ENCODE results near the gene LRPAP1. TPM values are rescaled to one million over a fixed set of nuclear protein-coding genes. Genes with fewer than 3 reads are reported as not detected.

The LRPAP1 gene
- total RNA-seq, 1 donor from 2014 or later = 15.7 TPM

DNA sequence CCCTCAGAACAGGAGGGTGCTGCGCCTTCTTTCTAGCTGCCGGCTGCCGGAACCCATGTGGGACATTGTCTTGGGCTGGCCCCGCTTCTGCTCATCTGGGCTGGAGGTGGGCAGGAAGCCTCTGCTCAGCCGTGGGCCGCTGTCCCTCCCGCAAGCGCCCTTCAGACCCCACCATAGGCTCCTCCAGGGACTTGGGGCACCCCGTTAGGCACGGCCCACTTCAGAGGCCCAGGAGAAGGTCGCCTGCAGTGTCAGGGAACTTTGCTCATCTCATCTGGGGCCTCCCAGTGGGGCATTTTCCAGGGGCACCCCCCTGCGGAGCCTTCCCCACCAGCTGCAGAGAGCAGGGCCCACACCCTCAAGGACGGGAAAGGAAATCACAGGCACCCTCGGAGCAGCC is 36.2 kb downstream of the LRPAP1 start:
- no peak overlapping the region for H3K27ac ChIP-seq (ENCODE audit: low read depth, low read length)
- peaks cover 0 to 2% (median 0%) of the 10 kb centered on the region in 3 donors for H3K4me1 ChIP-seq (ENCODE audit: control insufficient read depth in 3 of 3, insufficient read depth in 3 of 3, low read length in 3 of 3)

DNA sequence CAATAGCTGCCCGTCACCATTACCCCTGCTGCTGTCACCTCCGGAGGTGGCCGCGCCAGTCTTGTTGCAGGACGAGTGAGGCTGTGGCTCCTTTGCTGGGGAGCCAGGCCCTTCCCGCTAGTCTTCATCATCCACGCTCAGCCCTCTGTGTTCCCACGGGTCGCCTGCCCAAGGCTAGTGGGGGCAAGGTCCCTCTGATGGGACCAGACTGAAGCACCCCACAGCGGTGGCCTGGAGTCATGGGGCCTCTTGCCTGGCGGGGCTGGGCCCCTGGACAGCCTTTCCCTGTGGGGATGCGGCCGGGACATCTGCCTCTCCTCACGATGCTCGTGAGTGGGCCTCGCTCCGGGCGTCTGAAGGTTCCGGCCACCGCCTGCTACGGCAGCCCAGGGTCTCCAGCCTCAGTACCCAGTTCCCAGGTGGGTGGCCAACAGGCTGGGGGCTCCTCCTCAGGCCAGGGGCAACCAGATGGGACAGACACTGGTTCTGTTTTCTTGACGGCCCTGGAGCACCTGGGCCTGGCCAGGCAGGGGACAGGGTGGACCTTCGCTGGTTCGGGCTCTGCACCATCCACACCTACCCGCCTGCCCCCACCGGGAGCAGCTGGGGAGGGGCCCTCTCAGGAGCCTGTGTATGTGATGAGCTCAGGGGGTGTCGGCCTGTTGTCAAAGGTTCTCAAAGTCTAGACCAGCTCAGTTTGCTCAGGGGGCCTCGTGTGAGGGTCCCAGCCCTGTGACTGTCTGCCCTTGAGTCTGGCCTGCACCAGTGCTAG is 36.8 kb downstream of the LRPAP1 start:
- no peak overlapping the region for H3K4me3 ChIP-seq (ENCODE audit: low read length in 3 of 3)
- no peak overlapping the region for H3K9ac ChIP-seq (ENCODE audit: low read depth in 1 of 3, low read length in 3 of 3)
- H3K27me3 ChIP-seq (ENCODE audit: control insufficient read depth in 3 of 3, insufficient read depth in 3 of 3, low read length in 3 of 3) = peaks cover 3 to 16% (median 4%) of the 10 kb centered on the region in 3 donors
- H3K9me3 ChIP-seq (ENCODE audit: control insufficient read depth in 3 of 3, low read length in 3 of 3) = no peaks in the 10 kb centered on the region
- no peaks in the 10 kb centered on the region for H3K4me1 ChIP-seq (ENCODE audit: control insufficient read depth in 3 of 3, insufficient read depth in 3 of 3, low read length in 3 of 3)
- H3K36me3 ChIP-seq (ENCODE audit: control insufficient read depth in 3 of 3, insufficient read depth in 3 of 3, low read length in 3 of 3) = peaks cover 9 to 28% (median 17%) of the 10 kb centered on the region in 3 donors
- H3K27ac ChIP-seq (ENCODE audit: low read depth, low read length) = no peak overlapping the region

More for the DNA sequence above, 36.2 kb downstream of the LRPAP1 start:
- peaks cover 3 to 16% (median 4%) of the 10 kb centered on the region in 3 donors for H3K27me3 ChIP-seq (ENCODE audit: control insufficient read depth in 3 of 3, insufficient read depth in 3 of 3, low read length in 3 of 3)
- H3K9me3 ChIP-seq (ENCODE audit: control insufficient read depth in 3 of 3, low read length in 3 of 3) = no peaks in the 10 kb centered on the region
- H3K4me3 ChIP-seq (ENCODE audit: low read length in 3 of 3) = no peak overlapping the region
- peaks cover 6 to 28% (median 11%) of the 10 kb centered on the region in 3 donors for H3K36me3 ChIP-seq (ENCODE audit: control insufficient read depth in 3 of 3, insufficient read depth in 3 of 3, low read length in 3 of 3)
- H3K9ac ChIP-seq (ENCODE audit: low read depth in 1 of 3, low read length in 3 of 3) = no peak overlapping the region

DNA sequence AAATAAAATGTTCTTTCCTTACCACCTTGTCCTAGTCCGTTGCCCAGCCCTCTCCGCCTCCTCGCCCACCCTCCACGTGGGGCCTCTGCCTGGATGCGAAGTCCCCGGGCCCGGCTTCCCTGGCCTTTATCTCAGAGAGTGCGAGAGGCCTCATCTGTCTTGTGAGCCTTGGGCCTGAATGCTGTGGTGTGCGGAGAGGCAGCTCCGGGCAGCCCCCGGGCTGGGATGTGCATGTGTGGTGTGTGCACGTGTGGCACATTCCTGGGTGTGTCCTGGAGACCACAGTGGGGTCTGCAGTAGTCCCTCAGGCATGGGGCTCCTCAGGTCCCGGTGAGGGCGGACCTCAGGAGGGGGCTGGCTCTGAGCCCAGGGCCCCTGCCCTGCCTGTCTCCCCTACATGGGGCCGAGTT is 37.8 kb downstream of the LRPAP1 start:
- no peak overlapping the region for H3K9ac ChIP-seq (ENCODE audit: low read depth in 1 of 3, low read length in 3 of 3)
- H3K4me1 ChIP-seq (ENCODE audit: control insufficient read depth in 3 of 3, insufficient read depth in 3 of 3, low read length in 3 of 3) = no peaks in the 10 kb centered on the region
- H3K4me3 ChIP-seq (ENCODE audit: low read length in 3 of 3) = no peak overlapping the region
- H3K9me3 ChIP-seq (ENCODE audit: control insufficient read depth in 3 of 3, low read length in 3 of 3) = no peaks in the 10 kb centered on the region
- no peak overlapping the region for H3K27ac ChIP-seq (ENCODE audit: low read depth, low read length)
- H3K27me3 ChIP-seq (ENCODE audit: control insufficient read depth in 3 of 3, insufficient read depth in 3 of 3, low read length in 3 of 3) = peaks cover 3 to 16% (median 4%) of the 10 kb centered on the region in 3 donors
- peaks cover 9 to 29% (median 19%) of the 10 kb centered on the region in 3 donors for H3K36me3 ChIP-seq (ENCODE audit: control insufficient read depth in 3 of 3, insufficient read depth in 3 of 3, low read length in 3 of 3)

DNA sequence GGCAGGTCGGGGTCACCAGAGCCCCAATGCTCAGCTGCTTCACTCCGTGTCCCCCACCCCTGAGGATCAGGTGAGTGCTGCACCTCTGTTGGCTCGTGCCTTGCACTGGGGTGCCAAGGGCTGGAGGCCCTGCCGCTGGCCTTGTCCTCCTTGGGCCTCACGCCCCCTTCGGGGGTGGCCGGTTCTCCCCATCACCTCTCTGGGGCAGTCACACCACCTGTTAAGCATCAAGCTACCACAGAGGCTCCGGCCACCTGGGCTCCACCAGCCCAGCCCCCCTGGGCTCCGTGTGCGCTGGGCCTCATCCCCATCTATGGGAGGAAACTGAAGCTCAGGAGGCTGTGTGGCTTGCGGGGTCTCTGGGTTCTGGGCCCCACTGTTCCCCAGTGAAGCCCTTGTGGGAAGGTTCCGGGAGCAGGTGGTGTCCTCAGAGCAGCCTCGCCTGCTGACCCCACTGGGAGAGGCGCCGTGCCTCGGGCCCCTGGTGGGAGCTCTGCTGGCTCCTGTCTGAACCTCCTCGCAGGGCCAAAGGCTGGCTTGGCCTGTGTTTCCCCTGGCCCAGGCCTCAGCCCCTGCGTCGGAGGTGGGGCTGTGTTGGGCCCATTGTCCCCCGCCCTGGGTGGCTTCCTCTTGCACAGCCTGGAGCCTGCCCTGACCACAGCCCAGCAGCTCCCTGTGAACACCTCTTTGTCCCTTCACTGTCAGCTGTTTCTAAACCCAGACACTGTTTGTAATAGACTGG is 38.3 kb downstream of the LRPAP1 start:
- Histone ChIP-seq H3K4me1 (ENCODE audit: control insufficient read depth in 3 of 3, insufficient read depth in 3 of 3, low read length in 3 of 3) (no peaks in the 10 kb centered on the region), H3K9me3 (ENCODE audit: control insufficient read depth in 3 of 3, low read length in 3 of 3) (no peaks in the 10 kb centered on the region), H3K27ac (ENCODE audit: low read depth, low read length) (no peak overlapping the region), H3K4me3 (ENCODE audit: low read length in 3 of 3) (no peak overlapping the region), H3K9ac (ENCODE audit: low read depth in 1 of 3, low read length in 3 of 3) (peak overlapping the region in 1 of 3 donors; percentile 3), H3K27me3 (ENCODE audit: control insufficient read depth in 3 of 3, insufficient read depth in 3 of 3, low read length in 3 of 3) (peaks cover 3 to 16% (median 4%) of the 10 kb centered on the region in 3 donors), H3K36me3 (ENCODE audit: control insufficient read depth in 3 of 3, insufficient read depth in 3 of 3, low read length in 3 of 3) (peaks cover 9 to 31% (median 19%) of the 10 kb centered on the region in 3 donors)

DNA sequence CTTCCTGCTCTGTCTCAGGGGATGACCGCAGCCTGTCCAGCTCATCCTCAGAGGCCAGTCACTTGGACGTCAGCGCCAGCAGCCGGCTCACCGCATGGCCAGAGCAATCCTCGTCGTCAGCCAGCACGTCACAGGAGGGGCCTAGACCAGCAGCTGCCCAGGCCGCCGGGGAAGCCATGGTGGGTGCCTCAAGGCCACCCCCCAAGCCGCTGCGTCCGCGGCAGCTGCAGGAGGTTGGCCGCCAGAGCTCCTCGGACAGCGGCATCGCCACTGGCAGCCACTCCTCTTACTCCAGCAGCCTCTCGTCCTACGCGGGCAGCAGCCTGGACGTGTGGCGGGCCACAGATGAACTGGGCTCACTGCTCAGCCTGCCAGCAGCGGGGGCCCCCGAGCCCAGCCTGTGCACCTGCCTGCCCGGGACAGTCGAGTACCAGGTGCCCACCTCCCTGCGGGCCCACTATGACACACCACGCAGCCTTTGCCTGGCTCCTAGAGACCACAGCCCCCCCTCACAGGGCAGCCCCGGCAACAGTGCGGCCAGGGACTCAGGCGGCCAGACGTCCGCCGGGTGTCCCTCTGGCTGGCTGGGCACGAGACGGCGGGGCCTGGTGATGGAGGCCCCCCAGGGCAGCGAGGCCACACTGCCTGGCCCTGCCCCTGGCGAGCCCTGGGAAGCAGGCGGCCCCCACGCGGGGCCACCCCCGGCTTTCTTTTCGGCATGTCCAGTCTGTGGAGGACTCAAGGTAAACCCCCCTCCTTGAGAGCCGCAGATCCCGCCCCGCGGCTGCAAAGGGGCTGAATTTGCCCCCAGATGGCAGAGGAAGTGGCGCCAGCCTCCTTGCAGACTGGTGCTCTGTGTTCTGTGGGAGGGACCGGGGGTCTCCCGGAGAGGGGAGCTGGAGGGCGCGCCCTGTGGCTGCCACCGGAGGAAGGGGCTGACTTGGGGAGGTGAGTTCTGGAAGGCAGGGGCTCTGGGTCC is 39.2 kb downstream of the LRPAP1 start:
- Histone ChIP-seq H3K4me1 (ENCODE audit: control insufficient read depth in 3 of 3, insufficient read depth in 3 of 3, low read length in 3 of 3) (peaks cover 0 to 4% (median 0%) of the 10 kb centered on the region in 3 donors), H3K27me3 (ENCODE audit: control insufficient read depth in 3 of 3, insufficient read depth in 3 of 3, low read length in 3 of 3) (peaks cover 3 to 16% (median 4%) of the 10 kb centered on the region in 3 donors), H3K27ac (ENCODE audit: low read depth, low read length) (no peak overlapping the region), H3K4me3 (ENCODE audit: low read length in 3 of 3) (no peak overlapping the region), H3K9ac (ENCODE audit: low read depth in 1 of 3, low read length in 3 of 3) (no peak overlapping the region), H3K36me3 (ENCODE audit: control insufficient read depth in 3 of 3, insufficient read depth in 3 of 3, low read length in 3 of 3) (peaks cover 9 to 38% (median 19%) of the 10 kb centered on the region in 3 donors), H3K9me3 (ENCODE audit: control insufficient read depth in 3 of 3, low read length in 3 of 3) (no peaks in the 10 kb centered on the region)

DNA sequence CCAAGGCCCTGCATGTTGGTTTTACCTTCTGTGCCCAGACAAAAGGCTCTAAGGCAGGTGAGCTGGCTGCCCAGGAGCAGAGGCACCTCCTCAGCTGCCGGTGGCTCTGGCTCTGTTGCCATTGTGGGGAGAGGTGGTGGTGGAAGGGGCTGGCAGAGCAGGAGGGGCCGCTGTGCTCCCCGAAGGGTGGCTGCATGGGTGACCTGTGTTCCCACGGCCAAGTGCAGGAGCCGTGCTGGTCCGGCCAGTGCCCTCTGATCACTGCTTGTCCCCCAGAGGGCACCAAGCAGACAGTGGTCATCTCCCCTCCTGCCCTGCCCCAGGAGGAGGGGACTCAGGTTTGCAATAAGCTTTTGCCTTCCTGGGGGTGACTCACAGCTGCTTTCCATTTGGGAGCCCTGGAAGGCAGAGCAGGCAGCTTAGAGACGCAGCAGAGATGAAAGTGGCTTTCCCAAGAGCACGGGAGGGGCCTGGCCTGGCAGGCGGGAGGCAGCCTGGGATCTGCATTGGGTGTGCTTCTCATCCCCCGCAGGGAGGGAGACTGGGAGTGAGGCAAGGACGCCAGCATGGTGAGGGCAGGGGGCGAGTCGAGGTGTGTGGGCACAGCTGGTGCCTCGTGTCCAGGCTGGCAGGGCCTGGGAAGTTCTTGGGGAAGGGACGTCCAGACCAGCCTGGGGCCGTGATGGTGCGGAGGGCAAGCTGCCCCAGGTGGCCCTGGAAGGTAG is 40.4 kb downstream of the LRPAP1 start:
- Histone ChIP-seq H3K9me3 (ENCODE audit: control insufficient read depth in 3 of 3, low read length in 3 of 3) (no peaks in the 10 kb centered on the region), H3K36me3 (ENCODE audit: control insufficient read depth in 3 of 3, insufficient read depth in 3 of 3, low read length in 3 of 3) (peaks cover 9 to 43% (median 23%) of the 10 kb centered on the region in 3 donors), H3K4me1 (ENCODE audit: control insufficient read depth in 3 of 3, insufficient read depth in 3 of 3, low read length in 3 of 3) (peaks cover 0 to 15% (median 9%) of the 10 kb centered on the region in 3 donors), H3K27me3 (ENCODE audit: control insufficient read depth in 3 of 3, insufficient read depth in 3 of 3, low read length in 3 of 3) (peaks cover 3 to 16% (median 4%) of the 10 kb centered on the region in 3 donors), H3K27ac (ENCODE audit: low read depth, low read length) (no peak overlapping the region), H3K4me3 (ENCODE audit: low read length in 3 of 3) (no peak overlapping the region), H3K9ac (ENCODE audit: low read depth in 1 of 3, low read length in 3 of 3) (no peak overlapping the region)

DNA sequence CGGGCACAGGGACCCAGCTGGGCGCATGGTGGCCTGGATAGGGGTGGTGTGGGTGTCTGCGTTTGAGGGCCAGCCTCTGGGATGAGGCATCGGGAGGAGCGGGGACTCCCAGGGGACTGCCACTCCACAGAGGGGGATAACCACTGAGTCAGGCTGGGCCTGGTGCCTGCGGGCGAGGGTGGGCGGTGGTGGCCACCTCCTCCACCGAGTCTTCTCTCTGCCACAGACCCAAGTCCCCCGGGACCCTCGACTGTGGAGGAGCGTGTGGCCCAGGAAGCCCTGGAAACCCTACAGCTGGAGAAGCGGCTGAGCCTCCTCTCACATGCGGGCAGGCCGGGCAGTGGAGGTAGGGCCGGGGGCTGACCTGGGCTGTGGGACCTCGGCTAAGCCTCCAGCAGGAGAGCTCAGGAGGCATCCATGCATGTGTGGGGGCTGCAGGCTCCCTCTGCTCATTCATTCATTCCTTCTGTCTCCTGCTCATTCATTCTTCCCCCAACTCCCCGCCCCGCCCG is 42.7 kb downstream of the LRPAP1 start:
- Histone ChIP-seq H3K4me1 (ENCODE audit: control insufficient read depth in 3 of 3, insufficient read depth in 3 of 3, low read length in 3 of 3) (peaks cover 9 to 39% (median 33%) of the 10 kb centered on the region in 3 donors), H3K9ac (ENCODE audit: low read depth in 1 of 3, low read length in 3 of 3) (no peak overlapping the region), H3K27me3 (ENCODE audit: control insufficient read depth in 3 of 3, insufficient read depth in 3 of 3, low read length in 3 of 3) (peaks cover under 1 to 16% (median 4%) of the 10 kb centered on the region in 3 donors), H3K36me3 (ENCODE audit: control insufficient read depth in 3 of 3, insufficient read depth in 3 of 3, low read length in 3 of 3) (peaks cover 9 to 47% (median 27%) of the 10 kb centered on the region in 3 donors), H3K9me3 (ENCODE audit: control insufficient read depth in 3 of 3, low read length in 3 of 3) (no peaks in the 10 kb centered on the region), H3K4me3 (ENCODE audit: low read length in 3 of 3) (no peak overlapping the region), H3K27ac (ENCODE audit: low read depth, low read length) (no peak overlapping the region)

DNA sequence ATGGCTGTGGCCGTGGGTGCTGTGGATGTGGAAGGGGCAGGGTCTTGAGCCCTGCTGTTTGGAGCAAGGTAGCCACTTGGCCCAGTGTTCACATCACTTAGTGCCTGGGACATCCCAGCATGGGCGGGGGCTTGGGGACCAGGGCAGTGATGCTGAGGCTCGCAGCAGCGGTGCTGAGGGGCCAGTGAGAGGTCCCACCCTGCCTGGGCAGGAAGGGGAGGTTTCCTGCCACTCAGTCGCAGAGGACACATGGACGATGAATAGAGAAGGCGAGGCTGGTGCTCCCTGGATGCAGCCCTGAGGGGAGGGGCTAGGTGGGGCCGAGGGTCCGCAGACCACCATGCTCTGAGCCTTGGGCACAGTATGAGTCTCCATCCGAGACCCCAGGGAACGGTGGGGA is 43.4 kb downstream of the LRPAP1 start:
- Histone ChIP-seq H3K4me3 (ENCODE audit: low read length in 3 of 3) (no peak overlapping the region), H3K4me1 (ENCODE audit: control insufficient read depth in 3 of 3, insufficient read depth in 3 of 3, low read length in 3 of 3) (peaks cover 12 to 42% (median 39%) of the 10 kb centered on the region in 3 donors), H3K27ac (ENCODE audit: low read depth, low read length) (no peak overlapping the region), H3K9me3 (ENCODE audit: control insufficient read depth in 3 of 3, low read length in 3 of 3) (no peaks in the 10 kb centered on the region), H3K27me3 (ENCODE audit: control insufficient read depth in 3 of 3, insufficient read depth in 3 of 3, low read length in 3 of 3) (peaks cover 0 to 16% (median 4%) of the 10 kb centered on the region in 3 donors), H3K36me3 (ENCODE audit: control insufficient read depth in 3 of 3, insufficient read depth in 3 of 3, low read length in 3 of 3) (peaks cover 9 to 45% (median 27%) of the 10 kb centered on the region in 3 donors), H3K9ac (ENCODE audit: low read depth in 1 of 3, low read length in 3 of 3) (no peak overlapping the region)
